GM12878 (cell line): ENCODE results near the gene INTS6. TPM values are rescaled to one million over a fixed set of nuclear protein-coding genes. Genes with fewer than 3 reads are reported as not detected.

Experiments
- ATAC-seq: fragments of 200-7000 bp; cut with Tn5 transposase; 3 replicates; pipeline ENCODE4 v1.9.1; 2020; ENCODE audit warnings: mild to moderate bottlenecking, moderate library complexity
- BruUV-seq: library from RNA; stranded (reverse); fragments of 400-500 nt; replicated peaks from 2 replicates; lab custom pipeline; 2021; lab: Mats Ljungman, UMichigan
- CTCF ChIA-PET: fragments of 300-600 bp; sonication (Branson Sonifier 250); formaldehyde crosslinking; extraction: SDS; loops from one replicate; lab custom pipeline; 2021; ENCODE audit warnings: inconsistent platforms; lab: Yijun Ruan, JAX
- POLR2A ChIA-PET: fragments of 350-600 bp; formaldehyde crosslinking; extraction: SDS; loops from one replicate; lab custom pipeline; 2021; ENCODE audit warnings: inconsistent platforms; lab: Charles Lee
- RAD21 ChIA-PET: fragments of 300-600 bp; sonication (Branson Sonifier 250); formaldehyde crosslinking; loops from one replicate; lab custom pipeline; 2023; ENCODE audit warnings: antibody characterized with exemption; ENCODE audit not compliant: unreplicated experiment; lab: Charles Lee
- SMC1A ChIA-PET: fragments of 300-600 bp; sonication (Branson Sonifier 250); formaldehyde crosslinking; loops from one replicate; lab custom pipeline; 2023; ENCODE audit not compliant: unreplicated experiment, uncharacterized antibody; lab: Charles Lee
- DNase-seq: peaks from one replicate; pipeline ENCODE4 v3.0.0-alpha.2; 2011; ENCODE audit warnings: low read depth, low spot score
- FAIRE-seq: peaks from 3 replicates; lab custom pipeline; 2011; peaks lifted over from hg19 to GRCh38; lab: Jason Lieb, UNC
- H2AFZ ChIP-seq: 2 replicates; pipeline ENCODE4 v1.6.0; 2011; ENCODE audit warnings: low read depth, low read length, control low read depth; ENCODE audit not compliant: control insufficient read depth
- H3K27ac ChIP-seq: 2 replicates; pipeline ENCODE4 v1.5.1; 2011; ENCODE audit warnings: control low read depth; ENCODE audit not compliant: control insufficient read depth, insufficient read depth
- H3K27me3 ChIP-seq, 2 experiments: replicated peaks in 1 of 2; 2 replicates each; pipeline versions ENCODE4 v1.6.0 to v1.6.1; 2011; ENCODE audit warnings: low read length in 1 of 2; ENCODE audit not compliant: control insufficient read depth in 2 of 2, insufficient read depth in 2 of 2
- H3K36me3 ChIP-seq, 2 experiments: 2 replicates each; pipeline ENCODE4 v1.5.1; 2011; ENCODE audit warnings: low read length in 1 of 2; ENCODE audit not compliant: control insufficient read depth in 2 of 2, insufficient read depth in 2 of 2
- H3K4me1 ChIP-seq: 2 replicates; pipeline ENCODE4 v1.6.1; 2011; ENCODE audit warnings: mild to moderate bottlenecking, low read length, moderate library complexity, mixed read lengths; ENCODE audit not compliant: control insufficient read depth, insufficient read depth
- H3K4me2 ChIP-seq: 2 replicates; pipeline ENCODE4 v1.6.0; 2011; ENCODE audit warnings: control low read depth; ENCODE audit not compliant: control insufficient read depth, insufficient read depth
- H3K4me3 ChIP-seq: fragments of 200-600 bp; sonication (generic); 2 replicates; pipeline ENCODE4 v1.5.1; 2016
- H3K79me2 ChIP-seq: 2 replicates; pipeline ENCODE4 v1.6.0; 2011; ENCODE audit warnings: low read length; ENCODE audit not compliant: control insufficient read depth, insufficient read depth
- H3K9ac ChIP-seq: 2 replicates; pipeline ENCODE4 v1.8.0; 2011; ENCODE audit warnings: low read length, control low read depth, mixed read lengths; ENCODE audit not compliant: control insufficient read depth, insufficient read depth
- H3K9me3 ChIP-seq: replicated peaks from 3 replicates; pipeline ENCODE4 v1.5.1; 2011; ENCODE audit warnings: mild to moderate bottlenecking, low read length; ENCODE audit not compliant: control insufficient read depth, insufficient read depth
- H4K20me1 ChIP-seq: 2 replicates; pipeline ENCODE4 v1.6.0; 2011; ENCODE audit not compliant: control insufficient read depth, insufficient read depth
- BCL11A ChIP-seq: IDR thresholded peaks from 2 replicates; pipeline ENCODE4 v1.6.1; 2011; ENCODE audit warnings: low read depth, low read length
- IKZF1 ChIP-seq: fragments of 450-650 bp; conservative IDR thresholded peaks from 2 replicates; pipeline ENCODE4 v1.6.1; 2017; ENCODE audit warnings: antibody characterized with exemption, mild to moderate bottlenecking
- KDM1A ChIP-seq: fragments of 200-600 bp; sonication (generic); IDR thresholded peaks from 2 replicates; pipeline ENCODE4 v1.6.1; 2016; ENCODE audit warnings: borderline replicate concordance
- LARP7 ChIP-seq: fragments of 450-650 bp; IDR thresholded peaks from 2 replicates; pipeline ENCODE4 v1.6.1; 2017; ENCODE audit warnings: mild to moderate bottlenecking
- MEF2B ChIP-seq: fragments of 450-650 bp; IDR thresholded peaks from 2 replicates; pipeline ENCODE4 v1.6.1; 2018; ENCODE audit warnings: mild to moderate bottlenecking, moderate library complexity; ENCODE audit not compliant: partially characterized antibody, poor library complexity, severe bottlenecking
- PAX8 ChIP-seq: fragments of 450-650 bp; IDR thresholded peaks from 2 replicates; pipeline ENCODE4 v1.6.1; 2017; ENCODE audit warnings: mild to moderate bottlenecking, moderate library complexity
- SIN3A ChIP-seq: IDR thresholded peaks from 2 replicates; pipeline ENCODE4 v1.6.1; 2012; ENCODE audit warnings: low read depth, low read length, improper control_type of control experiment
- SKIL ChIP-seq: fragments of 450-650 bp; IDR thresholded peaks from 2 replicates; pipeline ENCODE4 v1.6.1; 2017; ENCODE audit warnings: mild to moderate bottlenecking, low read depth, inconsistent platforms; ENCODE audit not compliant: poor library complexity, severe bottlenecking
- SRF ChIP-seq, 2 experiments: IDR thresholded peaks; 2 replicates each; pipeline ENCODE4 v1.6.1; 2011; ENCODE audit warnings: low read depth in 2 of 2, low read length in 2 of 2, mild to moderate bottlenecking in 1 of 2, moderate library complexity in 1 of 2
- USF1 ChIP-seq: IDR thresholded peaks from 2 replicates; pipeline ENCODE4 v1.6.1; 2011; ENCODE audit warnings: borderline replicate concordance, low read depth, mild to moderate bottlenecking, moderate library complexity, mixed read lengths, low read length; ENCODE audit not compliant: insufficient read depth; ENCODE audit errors: extremely low read length
- YBX1 ChIP-seq: fragments of 450-650 bp; IDR thresholded peaks from 2 replicates; pipeline ENCODE4 v1.6.1; 2016; ENCODE audit warnings: antibody characterized with exemption
- ZBTB33 ChIP-seq: fragments of 450-650 bp; IDR thresholded peaks from 2 replicates; pipeline ENCODE4 v1.6.1; 2017; ENCODE audit warnings: mild to moderate bottlenecking
- WGBS: methylation state at CpG from one replicate; pipeline ENCODE4 v1.1.6; 2016; ENCODE audit warnings: low lambda C conversion rate; ENCODE audit not compliant: insufficient replicate concordance, insufficient coverage; ENCODE audit errors: missing lambda C conversion rate; 5-methylcytosine and 5-hydroxymethylcytosine counted together
- in situ Hi-C: fragments of 300-500 bp; cut with MboI; formaldehyde crosslinking; loops from 9 replicates; pipeline ENCODE4 v1.14.3; 2018; ENCODE audit warnings: mixed read lengths
- intact Hi-C: fragments of 100-400 bp; cut with micrococcal nuclease; formaldehyde crosslinking; loops from one replicate; pipeline ENCODE4 v1.14.2; 2022; ENCODE audit not compliant: unreplicated experiment
- polyA plus RNA-seq, 11 experiments: library from polyadenylated mRNA; depleted of rRNA in 4 of 11; unstranded in 6 of 11; stranded (reverse) in 5 of 11; fragments of >200 nt; fragmentation: Nextera tagmentation in 4 of 11; fragmentation: Illumina TruSeq in 1 of 11; extraction: Ambion mirVana in 4 of 11; extraction: Trizol in 1 of 11; gene quantifications; 1 replicate in 1 of 11; 2 replicates in 10 of 11; pipeline versions ENCODE4 v1.2.1 to v1.2.3, GENCODE V29; 2011 to 2016; ENCODE audit warnings: inconsistent platforms in 2 of 11, missing spikeins in 2 of 11, low read depth in 1 of 11
- total RNA-seq, 4 experiments: library from RNA; depleted of rRNA in 3 of 4; stranded (reverse); fragments of >200 nt in 3 of 4; fragmentation: Illumina TruSeq in 1 of 4; extraction: Trizol in 1 of 4; gene quantifications; 2 replicates each; pipeline versions ENCODE4 v1.2.1 to v1.2.3, GENCODE V29; 2013 to 2021

The INTS6 gene
- total and polyA plus RNA-seq, 10 of the 15 experiments (the other 5 are each of a cell fraction or from before 2014, with no cell fraction given): 7.2 to 57.7 (median 30.9) TPM

DNA sequence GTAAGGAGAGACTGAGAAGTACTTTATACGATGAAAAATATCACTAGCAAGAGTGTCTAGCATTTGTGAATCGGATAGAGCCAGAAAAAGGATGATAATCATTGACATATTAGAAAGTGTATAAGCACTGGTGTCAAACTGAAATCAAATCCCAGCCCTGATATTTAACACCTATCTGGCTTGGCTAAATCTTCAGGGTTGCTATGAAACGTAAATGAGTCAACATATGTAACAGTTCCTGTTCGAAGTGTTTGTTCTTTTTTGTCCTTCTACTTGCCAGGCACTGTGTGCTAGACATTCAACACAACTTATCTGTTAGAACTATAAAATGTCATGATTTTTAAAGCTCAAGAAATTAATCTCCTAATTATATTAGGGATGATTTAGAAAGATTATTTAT lies 72.6 kb downstream of the INTS6 start:
- ChIA-PET RAD21 (interaction anchor here (1.2 kb wide), 1 partner anchor 73 kb away, joined by 3 read pairs; no protein-coding TSS in a partner anchor), CTCF (interaction anchor here (1.0 to 1.6 kb wide), 2 partner anchors 94 to 417 kb away, joined by 3 to 6 read pairs; no protein-coding TSS in a partner anchor), SMC1A (interaction anchor here (0.7 to 1.6 kb wide), 6 partner anchors 8 to 417 kb away, joined by 3 to 5 read pairs (median 4); no protein-coding TSS in a partner anchor)
- H3K27ac ChIP-seq: no peak overlapping the region
- no TSS peak for BruUV-seq
- no peak for DNase-seq
- H3K4me3 ChIP-seq: no peak overlapping the region
- H3K36me3 ChIP-seq: peaks cover 0 to 19% of the 10 kb centered on the region in 2 experiments; a peak in 1 of 4 replicates
- H3K9ac ChIP-seq: no peak overlapping the region
- no peak for TF ChIP-seq BCL11A
- no peak for TF ChIP-seq SIN3A
- no peak for TF ChIP-seq PAX8
- no peak for TF ChIP-seq SRF (IDR thresholded peaks at IDR 0.05; ENCODE audit: low read depth in 2 of 2, low read length in 2 of 2)
- TF ChIP-seq MEF2B: no peak
- TF ChIP-seq YBX1: no peak
- TF ChIP-seq LARP7: no peak
- TF ChIP-seq SKIL: no peak
- no peak for TF ChIP-seq KDM1A
- TF ChIP-seq USF1: no peak
- TF ChIP-seq ZBTB33: no peak
- no peak for TF ChIP-seq IKZF1
- TF ChIP-seq, all 136 proteins: peak for 0
- WGBS: 98% methylated on average over 4 of the region's 4 CpGs
- POLR2A ChIA-PET: interaction anchor here (0.6 kb wide), 1 partner anchor 18 kb away, joined by 3 read pairs; no protein-coding TSS in a partner anchor
- no peaks in the 10 kb centered on the region for H3K4me1 ChIP-seq
- H3K9me3 ChIP-seq: no peaks in the 10 kb centered on the region
- H3K27me3 ChIP-seq: no peaks in the 10 kb centered on the region
- intact Hi-C loops: no loop called here
- no peaks in the 10 kb centered on the region for H4K20me1 ChIP-seq
- ATAC-seq (no peak), FAIRE-seq (no peak)
- no peaks in the 10 kb centered on the region for H3K79me2 ChIP-seq
- no peak overlapping the region for H3K4me2 ChIP-seq
- in situ Hi-C loops: no loop called here
- H2AFZ ChIP-seq: no peak overlapping the region
